Common myeloid progenitor, CD34-positive (primary cell): ENCODE measurements around the gene GCK.

ENCODE experiments used
- CTCF ChIA-PET: fragments of 350-600 bp; sonication (Branson Sonifier 250); formaldehyde crosslinking; loops from one replicate; lab custom pipeline; 2021; ENCODE audit warnings: antibody characterized with exemption; lab: Charles Lee
- POLR2A ChIA-PET: fragments of 350-600 bp; sonication (Branson Sonifier 250); formaldehyde crosslinking; loops from one replicate; lab custom pipeline; 2021; ENCODE audit warnings: antibody characterized with exemption; lab: Charles Lee
- DNase-seq, 3 donors: peaks; one replicate each; pipeline versions ENCODE4 v3.0.0 to v3.0.0-alpha.2; 2013
- H3K27ac ChIP-seq, 2 experiments: 1 replicate in 1 of 2; 2 replicates in 1 of 2; pipeline ENCODE4 v1.7.0; 2013; ENCODE audit warnings: inconsistent platforms in 2 of 2, low read length in 2 of 2, mild to moderate bottlenecking in 2 of 2, low read depth in 1 of 2, moderate library complexity in 1 of 2; ENCODE audit not compliant: severe bottlenecking in 2 of 2, insufficient read depth in 1 of 2, poor library complexity in 1 of 2
- H3K27me3 ChIP-seq, 5 experiments: replicated peaks in 2 of 5; 1 replicate in 3 of 5; 2 replicates in 2 of 5; pipeline versions ENCODE4 v1.6.1 to v1.7.0; 2013; ENCODE audit warnings: low read length in 4 of 5, mild to moderate bottlenecking in 2 of 5, moderate library complexity in 2 of 5, inconsistent platforms in 1 of 5; ENCODE audit not compliant: insufficient read depth in 5 of 5, control insufficient read depth in 4 of 5
- H3K36me3 ChIP-seq, 4 experiments: 1 replicate in 2 of 4; 2 replicates in 2 of 4; pipeline versions ENCODE4 v1.6.1 to v1.7.0; 2013; ENCODE audit warnings: low read length in 3 of 4, control low read depth in 1 of 4, mild to moderate bottlenecking in 1 of 4; ENCODE audit not compliant: control insufficient read depth in 4 of 4, insufficient read depth in 4 of 4
- H3K4me1 ChIP-seq, 4 experiments: 1 replicate in 3 of 4; 2 replicates in 1 of 4; pipeline versions ENCODE4 v1.6.1 to v1.7.1; 2013; ENCODE audit warnings: low read length in 3 of 4, mild to moderate bottlenecking in 3 of 4, control low read depth in 1 of 4, inconsistent platforms in 1 of 4, moderate library complexity in 1 of 4; ENCODE audit not compliant: control insufficient read depth in 4 of 4, insufficient read depth in 4 of 4; ENCODE audit errors: control extremely low read depth in 1 of 4
- H3K4me3 ChIP-seq, 7 experiments: 1 replicate in 4 of 7; 2 replicates in 3 of 7; pipeline versions ENCODE4 v1.5.1 to v1.7.0; 2013; ENCODE audit warnings: mild to moderate bottlenecking in 7 of 7, low read length in 6 of 7, moderate library complexity in 6 of 7, inconsistent platforms in 2 of 7, low read depth in 2 of 7, control low read depth in 1 of 7; ENCODE audit not compliant: insufficient read depth in 4 of 7, control insufficient read depth in 1 of 7; ENCODE audit errors: extremely low read depth in 1 of 7
- H3K9me3 ChIP-seq, 5 experiments: 1 replicate in 4 of 5; 2 replicates in 1 of 5; pipeline versions ENCODE4 v1.6.1 to v1.7.1; 2013; ENCODE audit warnings: low read length in 4 of 5, mild to moderate bottlenecking in 2 of 5, inconsistent platforms in 1 of 5, low read depth in 1 of 5, moderate library complexity in 1 of 5; ENCODE audit not compliant: control insufficient read depth in 4 of 5, insufficient read depth in 2 of 5; ENCODE audit errors: control extremely low read depth in 1 of 5
- WGBS: methylation state at CpG from one replicate; pipeline ENCODE4 v1.1.5; 2013; ENCODE audit not compliant: insufficient coverage; 5-methylcytosine and 5-hydroxymethylcytosine counted together

GCK gene

DNA sequence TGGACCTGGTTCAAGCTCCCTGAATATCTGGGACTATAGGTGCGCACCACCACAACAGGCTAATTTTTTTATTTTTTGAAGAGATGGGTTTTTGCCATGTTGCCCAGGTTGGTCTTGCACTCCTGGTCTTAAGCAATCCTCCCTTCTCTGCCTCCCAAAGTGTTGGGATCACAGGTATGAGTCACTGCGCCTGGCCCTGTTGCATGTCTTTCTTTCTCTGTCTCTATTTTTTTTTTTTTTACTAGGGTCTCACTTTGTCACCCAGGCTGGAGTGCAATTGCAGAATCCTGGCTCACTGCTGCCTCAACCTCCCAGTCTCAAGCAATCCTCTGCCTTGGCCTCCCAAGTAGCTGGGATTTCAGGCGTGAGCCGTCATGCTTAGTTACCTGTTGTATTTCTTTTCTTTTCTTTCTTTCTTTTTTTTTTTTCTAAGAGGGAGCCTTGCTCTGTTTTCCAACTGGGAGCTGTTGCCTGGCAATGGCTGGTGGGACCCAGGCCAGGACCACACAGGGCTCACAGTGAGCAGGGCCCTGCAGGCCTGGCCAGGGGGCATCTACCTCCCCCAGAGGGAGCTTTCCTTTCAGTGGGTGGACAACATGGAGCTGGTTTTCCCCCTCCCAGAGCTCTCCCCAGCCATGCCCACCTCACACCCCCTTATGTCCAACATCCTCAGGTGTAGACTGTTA, 54.2 kb downstream of the GCK start:
- CTCF ChIA-PET = no interaction called here
- Histone ChIP-seq H3K27ac (no peak overlapping the region), H3K4me1 (no peaks in the 10 kb centered on the region), H3K27me3 (no peaks in the 10 kb centered on the region), H3K9me3 (no peaks in the 10 kb centered on the region), H3K36me3 (no peaks in the 10 kb centered on the region), H3K4me3 (no peak overlapping the region)
- WGBS = 100% methylated on average over 2 of the region's 4 CpGs
- DNase-seq = no peak
- POLR2A ChIA-PET = interaction anchor here (0.8 kb wide), 2 partner anchors 28 to 44 kb away, joined by 3 to 6 read pairs; no protein-coding TSS in a partner anchor

DNA sequence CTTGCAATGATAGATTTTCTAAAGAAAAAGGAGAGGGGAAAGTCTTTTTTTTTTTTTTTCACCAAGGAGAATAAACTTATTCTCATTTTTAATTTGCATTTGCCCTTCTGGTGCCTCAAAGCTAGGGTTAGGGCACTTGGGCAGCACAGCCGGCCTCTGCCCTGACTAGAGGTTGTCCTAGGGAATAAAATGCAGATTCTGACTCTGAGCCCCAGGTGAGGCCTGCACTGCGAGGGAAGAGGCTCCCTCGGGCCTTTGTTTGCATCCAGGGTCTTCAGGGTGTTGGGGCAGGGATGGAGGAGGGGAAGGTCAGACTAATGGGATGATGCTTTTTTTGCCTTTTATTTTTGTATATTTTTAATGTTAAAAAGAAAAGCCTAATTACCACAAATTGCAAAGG, 55.9 kb downstream of the GCK start:
- H3K4me3 ChIP-seq = no peak overlapping the region

DNA sequence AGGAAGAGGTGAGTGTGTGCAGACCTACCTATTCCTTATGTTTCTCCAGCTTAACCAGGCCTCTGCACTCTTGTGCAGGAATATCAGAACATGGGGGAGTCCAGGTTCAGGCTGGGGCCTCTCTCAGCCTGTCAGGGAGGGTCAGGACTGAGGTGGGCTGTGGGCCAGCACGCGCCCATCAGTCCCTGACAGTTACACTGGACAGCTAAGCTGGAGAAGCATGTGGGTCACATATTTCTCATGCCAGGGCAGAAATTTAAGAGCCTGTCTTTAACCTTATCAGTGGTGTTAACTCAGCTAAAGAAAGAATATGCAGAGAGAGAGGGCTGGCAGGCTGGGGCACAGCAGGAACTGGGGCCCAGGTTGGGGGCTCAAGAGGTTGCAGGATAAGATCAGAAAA, 57.2 kb downstream of the GCK start:
- POLR2A ChIA-PET = interaction anchor here (1.2 kb wide), 1 partner anchor 12 kb away, joined by 4 read pairs; no protein-coding TSS in a partner anchor
- H3K9me3 ChIP-seq = peaks cover 0 to 6% (median 3%) of the 10 kb centered on the region in 5 experiments
- no peaks in the 10 kb centered on the region for H3K36me3 ChIP-seq
- CTCF ChIA-PET = interaction anchor here (0.8 to 1.6 kb wide), 7 partner anchors 9 to 441 kb away, joined by 3 to 5 read pairs (median 3); partner anchors contain the start of gene YKT6
- no peaks in the 10 kb centered on the region for H3K27me3 ChIP-seq
- no peak overlapping the region for H3K4me3 ChIP-seq
- peaks cover 0 to 16% (median 2%) of the 10 kb centered on the region in 4 experiments for H3K4me1 ChIP-seq
- WGBS = 100% methylated on average over 2 of the region's 2 CpGs
- H3K27ac ChIP-seq = no peak overlapping the region
- DNase-seq = no peak

More for the DNA sequence above, 55.9 kb downstream of the GCK start:
- no peak for DNase-seq
- Histone ChIP-seq H3K4me1 (peaks cover 0 to 10% (median 2%) of the 10 kb centered on the region in 4 experiments), H3K9me3 (no peaks in the 10 kb centered on the region), H3K36me3 (no peaks in the 10 kb centered on the region), H3K27ac (no peak overlapping the region), H3K27me3 (no peaks in the 10 kb centered on the region)
- ChIA-PET POLR2A (no interaction called here), CTCF (no interaction called here)
- WGBS = 91% methylated on average over 1 of the region's 3 CpGs

DNA sequence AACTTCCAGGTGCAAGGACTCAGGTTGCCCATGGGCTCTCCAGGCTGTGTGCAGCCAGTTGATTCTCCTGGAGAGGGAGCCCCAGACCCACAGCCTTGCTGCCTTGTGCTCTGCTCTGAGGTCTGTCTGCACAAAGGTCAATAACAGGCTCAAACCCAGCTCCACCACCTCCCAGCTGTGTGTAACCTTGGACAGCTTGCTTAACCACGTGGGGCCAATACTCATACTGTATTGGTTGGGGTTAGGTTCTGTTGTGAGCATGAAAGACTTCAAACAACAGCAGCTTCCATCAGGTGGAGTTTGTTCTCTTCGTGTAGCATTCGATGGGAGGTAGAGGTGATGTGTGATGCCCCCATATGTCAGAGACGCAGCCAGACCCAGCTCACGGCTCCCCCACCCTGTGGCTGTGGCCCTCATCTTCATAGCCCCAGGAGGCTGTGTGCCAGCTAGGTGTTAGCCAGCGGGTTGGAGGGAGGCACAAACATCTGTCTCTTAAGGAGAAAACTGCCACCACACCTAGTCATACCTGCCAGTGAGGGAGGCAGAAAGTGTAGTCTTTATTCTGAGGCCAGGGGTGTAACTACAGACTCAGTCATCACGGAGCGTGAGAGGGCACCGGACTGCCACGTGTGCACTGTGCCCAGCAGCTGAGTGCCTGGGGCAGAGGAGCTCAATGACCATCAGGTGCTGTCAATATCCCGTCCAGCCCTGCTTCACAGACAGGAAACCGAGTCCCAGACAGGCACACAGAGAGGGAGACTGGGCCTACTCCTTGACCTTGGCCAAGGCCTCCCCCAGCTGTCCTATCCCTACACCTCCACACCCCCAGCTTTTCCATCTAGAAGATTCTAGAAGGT, 57.8 kb downstream of the GCK start:
- Histone ChIP-seq H3K27ac (no peak overlapping the region), H3K27me3 (no peaks in the 10 kb centered on the region), H3K4me1 (peaks cover 0 to 16% (median 2%) of the 10 kb centered on the region in 4 experiments), H3K36me3 (no peaks in the 10 kb centered on the region), H3K4me3 (no peak overlapping the region), H3K9me3 (peaks cover 0 to 6% (median 3%) of the 10 kb centered on the region in 5 experiments)
- ChIA-PET CTCF (interaction anchor here (0.8 to 1.6 kb wide), 9 partner anchors 9 to 441 kb away, joined by 3 to 5 read pairs (median 4); partner anchors contain the start of gene YKT6), POLR2A (interaction anchor here (0.6 to 1.2 kb wide), 2 partner anchors 11 to 12 kb away, joined by 4 read pairs; no protein-coding TSS in a partner anchor)
- 98% methylated on average over 8 of the region's 12 CpGs for WGBS
- DNase-seq = peak in 2 of 3 donors; percentile 12 to 18

DNA sequence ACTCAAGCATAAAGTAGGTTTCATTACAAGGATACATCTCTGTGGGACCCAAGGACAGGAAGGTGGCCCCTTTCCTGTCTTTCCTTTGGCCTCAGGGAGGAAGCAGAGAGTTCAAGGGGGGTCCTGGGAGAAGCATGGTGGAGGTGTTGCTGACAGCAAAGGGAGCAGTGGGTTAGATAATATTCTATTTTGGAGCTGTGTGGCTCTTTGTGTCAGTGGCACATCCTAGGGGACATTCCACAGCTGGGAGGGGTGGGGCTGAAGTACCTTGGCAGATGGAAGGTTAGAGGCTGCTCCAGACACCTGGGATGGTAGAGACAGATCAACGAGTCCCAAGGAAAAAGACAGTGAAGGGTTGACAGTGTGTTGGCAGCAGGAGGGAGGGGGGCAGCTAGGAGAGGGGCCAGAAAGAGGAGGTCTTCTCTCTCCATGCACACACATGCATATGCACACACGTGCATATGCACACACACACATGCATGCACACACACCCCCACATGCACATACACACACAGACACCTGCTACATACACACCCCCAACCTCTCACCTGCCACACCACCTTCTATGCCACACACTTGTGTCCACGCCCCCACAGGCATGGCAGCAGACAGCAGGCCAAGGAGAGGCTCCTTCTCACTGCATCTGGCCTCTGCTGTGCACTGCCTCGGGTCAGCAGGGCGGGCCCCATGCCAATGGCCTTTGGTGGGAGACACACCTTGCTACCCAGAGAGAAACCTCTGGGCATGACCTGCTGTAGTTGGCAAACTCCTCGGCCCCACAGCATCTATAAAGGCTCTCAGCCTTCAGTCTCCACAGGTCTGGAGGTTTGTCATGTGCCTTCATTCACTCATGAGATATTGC, 60.3 kb downstream of the GCK start:
- DNase-seq = no peak
- CTCF ChIA-PET = interaction anchor here (0.9 to 2.4 kb wide), 3 partner anchors 9 to 68 kb away, joined by 4 to 9 read pairs (median 4); no protein-coding TSS in a partner anchor
- WGBS = 98% methylated on average over 5 of the region's 6 CpGs
- no peak overlapping the region for H3K4me3 ChIP-seq
- H3K27me3 ChIP-seq = no peaks in the 10 kb centered on the region
- H3K4me1 ChIP-seq = peaks cover 0 to 19% (median 7%) of the 10 kb centered on the region in 4 experiments
- POLR2A ChIA-PET = no interaction called here
- H3K36me3 ChIP-seq = no peaks in the 10 kb centered on the region
- no peak overlapping the region for H3K27ac ChIP-seq
- peaks cover 0 to 6% (median 3%) of the 10 kb centered on the region in 5 experiments for H3K9me3 ChIP-seq

DNA sequence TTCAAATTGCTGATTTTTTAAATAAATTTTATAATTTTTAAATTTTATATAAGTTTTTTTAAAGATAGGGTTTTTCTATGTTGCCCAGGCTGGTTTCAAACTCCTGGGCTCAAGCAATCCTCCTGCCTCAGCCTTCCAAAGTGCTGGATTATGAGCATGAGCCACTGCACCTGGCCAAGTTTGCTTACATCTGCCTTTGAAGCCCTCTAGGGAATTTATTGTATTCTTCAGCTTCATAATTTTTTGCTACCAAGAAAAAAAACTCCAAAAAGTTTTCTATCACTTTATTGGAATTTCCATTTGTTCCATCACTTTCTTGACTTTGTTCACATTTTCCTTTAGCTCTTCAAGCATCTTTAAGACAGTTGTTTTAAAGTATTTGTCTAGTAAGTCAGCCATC, 62.1 kb downstream of the GCK start:
- peaks cover 8 to 33% (median 18%) of the 10 kb centered on the region in 4 experiments for H3K4me1 ChIP-seq
- no peak for DNase-seq
- H3K27me3 ChIP-seq = no peaks in the 10 kb centered on the region
- H3K4me3 ChIP-seq = no peak overlapping the region
- ChIA-PET POLR2A (interaction anchor here (0.6 kb wide), 1 partner anchor 13 kb away, joined by 4 read pairs; no protein-coding TSS in a partner anchor), CTCF (interaction anchor here (2.0 to 2.4 kb wide), 2 partner anchors 11 to 70 kb away, joined by 4 to 9 read pairs; no protein-coding TSS in a partner anchor)
- no peaks in the 10 kb centered on the region for H3K36me3 ChIP-seq
- peaks cover 0 to 6% (median 3%) of the 10 kb centered on the region in 5 experiments for H3K9me3 ChIP-seq
- H3K27ac ChIP-seq = no peak overlapping the region
